Lower leg skin (tissue), 3 donors: ENCODE data around the gene NPEPPS.

Experiments used
- CTCF ChIP-seq, 3 donors: fragments of 450-650 bp; IDR thresholded peaks; one replicate each; pipeline ENCODE4 v1.5.1; 2016; ENCODE audit warnings: antibody characterized with exemption in 3 of 3, mild to moderate bottlenecking in 3 of 3, moderate library complexity in 2 of 3
- POLR2A ChIP-seq, 2 donors: fragments of 450-650 bp; IDR thresholded peaks; one replicate each; pipeline ENCODE4 v1.6.1; 2016 to 2017; ENCODE audit warnings: antibody characterized with exemption in 2 of 2, mild to moderate bottlenecking in 1 of 2, moderate library complexity in 1 of 2

GRCh38 chr17:47664624-47664941 is 133.7 kb downstream of the NPEPPS start:
- TF ChIP-seq CTCF (IDR thresholded peaks at IDR 0.05) (no peak), POLR2A (IDR thresholded peaks at IDR 0.05) (no peak)
